Measurements from ENCODE around the gene CSTB. TPM values are rescaled to one million over a fixed set of nuclear protein-coding genes. Genes with fewer than 3 reads are reported as not detected.

Gene CSTB
- total and polyA plus RNA-seq, 12 donors = 33.0 to 61.2 (median 40.5) TPM

DNA sequence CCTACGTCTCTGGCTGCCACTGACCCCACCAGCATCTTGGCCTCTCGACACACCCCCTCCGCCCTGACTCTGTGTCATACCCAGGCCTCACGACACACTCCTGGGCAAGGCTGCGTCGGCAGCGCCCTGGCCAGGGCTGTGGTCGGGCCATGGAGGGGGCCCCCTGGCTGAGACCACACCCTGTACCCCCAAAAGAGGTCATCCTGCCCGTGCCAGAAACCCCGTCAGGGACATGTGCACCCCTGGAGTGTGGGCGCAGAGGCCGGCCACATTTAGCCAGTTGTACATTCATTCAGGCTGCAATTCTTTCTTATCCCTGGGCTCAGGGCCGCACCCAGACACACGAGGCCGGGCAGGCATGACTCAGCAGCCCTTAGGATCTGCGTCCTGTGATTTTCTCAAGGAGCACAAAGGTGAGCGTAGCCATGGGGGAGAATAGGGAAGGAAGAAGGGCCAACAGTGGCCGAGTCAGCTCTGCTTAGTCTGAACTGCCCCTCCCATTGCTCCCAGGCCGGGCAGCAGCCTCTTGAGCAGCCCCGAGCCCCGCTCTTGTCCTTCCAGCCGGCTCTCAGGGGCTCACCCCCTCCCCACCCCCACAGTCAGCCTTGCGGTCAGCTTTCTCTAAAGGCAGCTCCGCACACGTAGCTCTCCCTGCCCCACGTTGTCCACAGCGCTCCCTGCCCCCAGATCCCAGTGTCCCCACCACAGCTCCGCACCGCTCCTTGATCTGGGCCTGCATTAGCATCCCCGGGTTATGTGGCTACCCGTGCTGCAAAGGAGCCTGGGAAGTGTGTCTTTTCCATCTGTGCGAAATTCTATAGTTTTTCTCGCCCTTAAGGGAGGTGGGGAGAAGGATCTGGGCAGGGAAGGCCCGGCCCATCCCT lies 7.9 kb downstream of the CSTB start:
- intact Hi-C loops (cut with DNase I) = no loop called here
- no peak for DNase-seq
- H3K36me3 ChIP-seq = peaks cover 0 to 15% (median 3%) of the 10 kb centered on the region in 9 donors
- H3K9me3 ChIP-seq = peaks cover 0 to 1% (median 0%) of the 10 kb centered on the region in 11 donors
- no peaks in the 10 kb centered on the region for H3K27me3 ChIP-seq
- WGBS, 2 donors = 65 to 71% methylated on average over 34 of the region's 34 CpGs
- peak in 7 of 8 donors; percentile 6 to 44 (median 32) for ATAC-seq
- H3K27ac ChIP-seq = peak overlapping the region in 1 of 10 donors; percentile 67
- peaks cover 0 to 36% (median 0%) of the 10 kb centered on the region in 9 donors for H3K4me1 ChIP-seq
- no peak overlapping the region for H3K4me3 ChIP-seq
- TF ChIP-seq, protein P1, sequence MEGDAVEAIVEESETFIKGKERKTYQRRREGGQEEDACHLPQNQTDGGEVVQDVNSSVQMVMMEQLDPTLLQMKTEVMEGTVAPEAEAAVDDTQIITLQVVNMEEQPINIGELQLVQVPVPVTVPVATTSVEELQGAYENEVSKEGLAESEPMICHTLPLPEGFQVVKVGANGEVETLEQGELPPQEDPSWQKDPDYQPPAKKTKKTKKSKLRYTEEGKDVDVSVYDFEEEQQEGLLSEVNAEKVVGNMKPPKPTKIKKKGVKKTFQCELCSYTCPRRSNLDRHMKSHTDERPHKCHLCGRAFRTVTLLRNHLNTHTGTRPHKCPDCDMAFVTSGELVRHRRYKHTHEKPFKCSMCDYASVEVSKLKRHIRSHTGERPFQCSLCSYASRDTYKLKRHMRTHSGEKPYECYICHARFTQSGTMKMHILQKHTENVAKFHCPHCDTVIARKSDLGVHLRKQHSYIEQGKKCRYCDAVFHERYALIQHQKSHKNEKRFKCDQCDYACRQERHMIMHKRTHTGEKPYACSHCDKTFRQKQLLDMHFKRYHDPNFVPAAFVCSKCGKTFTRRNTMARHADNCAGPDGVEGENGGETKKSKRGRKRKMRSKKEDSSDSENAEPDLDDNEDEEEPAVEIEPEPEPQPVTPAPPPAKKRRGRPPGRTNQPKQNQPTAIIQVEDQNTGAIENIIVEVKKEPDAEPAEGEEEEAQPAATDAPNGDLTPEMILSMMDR (IDR thresholded peaks at IDR 0.05) = no peak

DNA sequence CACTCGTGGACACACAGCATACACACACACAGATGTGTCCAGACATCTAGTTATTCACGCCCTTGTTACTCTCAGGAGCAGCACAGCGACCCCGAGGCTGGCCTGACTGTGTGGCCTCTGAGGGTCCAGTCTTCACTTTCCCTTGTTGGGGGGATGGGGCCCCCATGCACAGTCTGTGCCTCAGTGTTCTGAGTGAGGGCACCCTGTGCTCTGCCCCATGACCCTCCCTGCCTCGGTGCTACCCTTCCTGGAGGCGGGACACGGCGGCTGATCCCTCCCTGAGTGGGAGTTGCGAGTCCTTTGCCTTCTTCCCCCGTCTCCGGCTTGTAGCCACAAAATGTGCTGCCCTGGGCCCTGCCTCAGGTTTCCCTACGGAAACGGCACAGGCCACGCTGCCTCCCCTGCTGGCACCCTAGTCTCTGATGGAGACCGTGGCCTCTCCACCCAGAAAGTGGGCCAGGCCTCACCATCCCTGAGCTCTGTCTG lies 8.6 kb downstream of the CSTB start:
- H3K27me3 ChIP-seq = no peaks in the 10 kb centered on the region
- H3K36me3 ChIP-seq = peaks cover 0 to 15% (median 4%) of the 10 kb centered on the region in 9 donors
- no peak for DNase-seq
- TF ChIP-seq, protein P1 (IDR thresholded peaks at IDR 0.05) = no peak
- 81 to 87% methylated on average over 15 of the region's 15 CpGs for WGBS, 2 donors
- peak in 2 of 8 donors; percentile 5 to 13 for ATAC-seq
- peaks cover 0 to 32% (median 0%) of the 10 kb centered on the region in 9 donors for H3K4me1 ChIP-seq
- no peak overlapping the region for H3K4me3 ChIP-seq
- H3K9me3 ChIP-seq = peaks cover 0 to 5% (median 0%) of the 10 kb centered on the region in 11 donors
- H3K27ac ChIP-seq = peak overlapping the region in 1 of 10 donors; percentile 67
- intact Hi-C loops (cut with DNase I) = no loop called here

DNA sequence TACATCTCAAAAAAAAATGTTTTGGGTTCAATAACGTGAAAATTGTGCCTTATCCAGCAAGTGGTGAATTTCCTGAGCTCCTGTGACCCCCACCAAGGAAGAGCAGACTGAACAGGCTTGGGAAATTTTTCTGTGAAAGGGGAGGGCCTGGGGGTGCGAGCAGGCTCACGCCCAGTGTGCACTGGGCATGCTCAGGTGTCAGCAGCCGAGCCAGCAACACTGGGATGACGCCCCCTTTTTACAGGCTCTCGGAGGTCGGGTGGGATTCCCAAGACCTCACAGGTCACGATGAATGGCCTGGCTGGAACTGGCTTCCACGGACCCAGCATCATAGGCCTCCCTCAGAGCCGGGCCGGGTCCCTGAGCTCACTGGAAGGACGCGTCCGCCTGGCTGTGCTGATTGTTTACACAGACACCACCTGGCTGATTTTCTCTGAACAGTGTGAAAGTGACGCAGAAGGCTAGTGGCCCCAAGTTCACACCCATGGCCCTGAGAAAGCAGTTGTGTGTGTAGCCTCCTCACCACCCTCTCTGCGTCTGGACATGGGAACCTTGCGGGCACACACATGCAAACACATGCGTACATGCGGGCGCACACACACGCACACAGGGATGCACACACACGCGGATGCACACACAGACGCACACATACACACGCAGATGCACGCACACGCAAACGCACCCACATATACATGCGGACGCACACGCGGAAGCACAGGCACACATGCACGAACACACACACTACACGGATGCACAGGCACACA lies 9.2 kb downstream of the CSTB start:
- intact Hi-C loops (cut with DNase I) = no loop called here
- no peak for DNase-seq
- ATAC-seq = no peak
- Histone ChIP-seq H3K4me1 (peaks cover 0 to 26% (median 0%) of the 10 kb centered on the region in 9 donors), H3K27ac (no peak overlapping the region), H3K27me3 (no peaks in the 10 kb centered on the region), H3K4me3 (no peak overlapping the region), H3K9me3 (peaks cover 0 to 5% (median 0%) of the 10 kb centered on the region in 11 donors), H3K36me3 (peaks cover 0 to 19% (median 3%) of the 10 kb centered on the region in 9 donors)
- WGBS, 2 donors = 83 to 87% methylated on average over 34 of the region's 34 CpGs
- TF ChIP-seq, protein P1 (IDR thresholded peaks at IDR 0.05) = no peak

Data from heart right ventricle (tissue), 16 donors.